ENCODE results near the gene CFAP91.

DNA sequence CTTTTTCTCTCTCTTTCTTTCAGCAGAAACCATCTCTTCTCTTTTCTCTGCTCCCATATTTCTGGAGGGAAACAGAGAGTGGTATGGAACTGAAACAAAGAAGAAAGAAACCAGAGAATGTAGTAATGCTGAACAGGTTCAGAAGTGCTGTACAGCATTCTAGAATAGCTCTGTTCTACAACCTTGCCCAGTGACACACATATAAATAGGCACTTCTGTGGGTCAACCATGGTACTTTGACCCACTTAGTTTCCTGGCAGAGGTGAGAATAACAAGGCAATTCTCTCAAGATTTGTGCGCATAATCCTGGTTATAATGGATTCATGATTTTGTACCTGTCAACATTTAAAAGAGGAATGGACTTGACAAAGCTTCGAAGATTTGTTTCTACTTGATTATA, 12.3 kb downstream of the CFAP91 start:
- no peak for TF ChIP-seq MXI1 (conservative IDR thresholded peaks at IDR 0.05; ENCODE audit: poor library complexity, severe bottlenecking)
- no peak for TF ChIP-seq SMC3 (conservative IDR thresholded peaks at IDR 0.05; ENCODE audit: poor library complexity)
- TF ChIP-seq, protein P1, sequence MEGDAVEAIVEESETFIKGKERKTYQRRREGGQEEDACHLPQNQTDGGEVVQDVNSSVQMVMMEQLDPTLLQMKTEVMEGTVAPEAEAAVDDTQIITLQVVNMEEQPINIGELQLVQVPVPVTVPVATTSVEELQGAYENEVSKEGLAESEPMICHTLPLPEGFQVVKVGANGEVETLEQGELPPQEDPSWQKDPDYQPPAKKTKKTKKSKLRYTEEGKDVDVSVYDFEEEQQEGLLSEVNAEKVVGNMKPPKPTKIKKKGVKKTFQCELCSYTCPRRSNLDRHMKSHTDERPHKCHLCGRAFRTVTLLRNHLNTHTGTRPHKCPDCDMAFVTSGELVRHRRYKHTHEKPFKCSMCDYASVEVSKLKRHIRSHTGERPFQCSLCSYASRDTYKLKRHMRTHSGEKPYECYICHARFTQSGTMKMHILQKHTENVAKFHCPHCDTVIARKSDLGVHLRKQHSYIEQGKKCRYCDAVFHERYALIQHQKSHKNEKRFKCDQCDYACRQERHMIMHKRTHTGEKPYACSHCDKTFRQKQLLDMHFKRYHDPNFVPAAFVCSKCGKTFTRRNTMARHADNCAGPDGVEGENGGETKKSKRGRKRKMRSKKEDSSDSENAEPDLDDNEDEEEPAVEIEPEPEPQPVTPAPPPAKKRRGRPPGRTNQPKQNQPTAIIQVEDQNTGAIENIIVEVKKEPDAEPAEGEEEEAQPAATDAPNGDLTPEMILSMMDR (IDR thresholded peaks at IDR 0.05; ENCODE audit: poor library complexity, severe bottlenecking), result no peak
- no peak for TF ChIP-seq POLR2AphosphoS5 (IDR thresholded peaks at IDR 0.05)
- TF ChIP-seq EP300 (conservative IDR thresholded peaks at IDR 0.05; ENCODE audit: poor library complexity, severe bottlenecking), result no peak
- TF ChIP-seq EZH2 (IDR thresholded peaks at IDR 0.05; ENCODE audit: borderline replicate concordance, insufficient read depth, low read length, poor library complexity, severe bottlenecking), result no peak
- no peak for TF ChIP-seq TAF1 (IDR thresholded peaks at IDR 0.05; ENCODE audit: low read depth)
- no peak for TF ChIP-seq RAD21 (conservative IDR thresholded peaks at IDR 0.05)
